ENCODE results near the gene FAM131B. TPM values are rescaled to one million over a fixed set of nuclear protein-coding genes. Genes with fewer than 3 reads are reported as not detected.

FAM131B gene
- total RNA-seq, 1 donor from 2014 or later = 17.0 TPM

DNA sequence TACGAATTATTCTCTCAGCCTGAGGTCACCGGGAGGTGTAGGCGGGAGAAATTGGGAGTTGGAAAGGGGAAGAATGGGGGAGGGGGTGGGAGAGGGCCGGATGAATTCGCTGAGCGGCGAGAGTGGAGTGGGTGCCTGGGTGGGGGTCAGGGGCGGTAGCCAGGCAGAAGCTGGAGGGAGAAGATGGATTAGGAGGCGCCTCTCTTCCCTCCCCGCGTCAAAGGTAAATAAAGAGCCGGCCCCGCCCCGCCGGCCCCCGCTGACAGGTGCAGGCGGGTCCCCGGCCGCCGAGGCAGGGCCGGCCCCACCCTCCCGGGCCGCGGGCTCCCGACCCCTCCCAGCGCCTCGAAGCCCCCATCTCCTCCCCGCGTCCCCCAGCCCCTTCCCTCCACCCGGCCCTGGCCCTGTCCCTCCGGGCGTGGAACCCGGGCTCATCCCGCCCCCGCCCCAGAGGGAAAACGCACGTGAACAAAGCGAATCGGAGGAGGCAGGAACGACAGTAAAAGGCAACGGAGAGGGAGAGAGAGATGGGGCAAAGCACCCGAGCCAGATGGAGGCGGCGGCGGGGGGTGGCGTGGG is 872 bp downstream of the FAM131B start:
- TF ChIP-seq, protein P1, sequence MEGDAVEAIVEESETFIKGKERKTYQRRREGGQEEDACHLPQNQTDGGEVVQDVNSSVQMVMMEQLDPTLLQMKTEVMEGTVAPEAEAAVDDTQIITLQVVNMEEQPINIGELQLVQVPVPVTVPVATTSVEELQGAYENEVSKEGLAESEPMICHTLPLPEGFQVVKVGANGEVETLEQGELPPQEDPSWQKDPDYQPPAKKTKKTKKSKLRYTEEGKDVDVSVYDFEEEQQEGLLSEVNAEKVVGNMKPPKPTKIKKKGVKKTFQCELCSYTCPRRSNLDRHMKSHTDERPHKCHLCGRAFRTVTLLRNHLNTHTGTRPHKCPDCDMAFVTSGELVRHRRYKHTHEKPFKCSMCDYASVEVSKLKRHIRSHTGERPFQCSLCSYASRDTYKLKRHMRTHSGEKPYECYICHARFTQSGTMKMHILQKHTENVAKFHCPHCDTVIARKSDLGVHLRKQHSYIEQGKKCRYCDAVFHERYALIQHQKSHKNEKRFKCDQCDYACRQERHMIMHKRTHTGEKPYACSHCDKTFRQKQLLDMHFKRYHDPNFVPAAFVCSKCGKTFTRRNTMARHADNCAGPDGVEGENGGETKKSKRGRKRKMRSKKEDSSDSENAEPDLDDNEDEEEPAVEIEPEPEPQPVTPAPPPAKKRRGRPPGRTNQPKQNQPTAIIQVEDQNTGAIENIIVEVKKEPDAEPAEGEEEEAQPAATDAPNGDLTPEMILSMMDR (IDR thresholded peaks at IDR 0.05) = no peak
- peaks cover 33% of the 10 kb centered on the region for H3K27me3 Mint-ChIP-seq (ENCODE audit: unreplicated experiment)
- DNase-seq (ENCODE audit: extremely low spot score, unreplicated experiment) = peak; percentile 75

DNA sequence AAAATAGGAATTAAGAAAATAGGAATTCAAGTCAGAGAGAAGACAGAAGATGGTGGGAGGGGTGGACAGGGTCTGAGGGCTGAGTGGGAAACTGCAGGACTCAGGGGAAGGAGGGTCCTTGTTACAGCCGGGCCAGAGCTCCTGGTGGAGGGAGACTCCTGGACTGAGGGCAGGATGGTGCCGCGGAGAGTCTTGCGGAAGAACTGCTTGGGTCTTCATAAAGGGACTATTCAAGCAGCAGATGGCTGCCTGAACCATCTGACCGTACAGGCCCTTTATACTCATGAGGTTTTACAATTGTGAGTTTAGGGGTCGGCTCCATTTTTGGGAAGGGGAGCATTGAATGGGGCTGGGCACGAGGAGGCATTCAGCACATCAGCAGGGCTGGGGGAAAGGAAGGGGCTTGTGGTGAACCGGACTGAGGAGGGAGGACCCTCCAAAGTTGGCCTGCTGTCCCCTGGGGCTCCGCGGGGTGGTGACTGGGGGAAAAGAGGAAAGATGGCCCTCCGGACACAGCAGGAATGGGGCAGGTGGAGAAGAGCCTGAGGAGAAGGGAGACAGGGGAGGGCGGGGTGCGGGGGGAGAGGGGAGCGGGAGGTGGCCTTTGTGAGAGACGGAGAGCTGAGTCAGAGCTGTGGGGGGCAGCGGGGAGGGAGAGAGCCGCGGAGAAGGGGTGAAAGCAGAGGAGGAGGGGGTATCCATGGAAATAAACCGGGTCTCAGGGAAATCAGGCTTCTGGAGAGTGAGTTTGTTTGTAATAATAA is 1.5 kb downstream of the FAM131B start:
- no peak overlapping the region for H3K27ac Mint-ChIP-seq (ENCODE audit: unreplicated experiment)
- TF ChIP-seq, protein P1 (IDR thresholded peaks at IDR 0.05) = no peak
- peak overlapping the region; percentile 70 for H3K4me3 Mint-ChIP-seq (ENCODE audit: unreplicated experiment)
- no peak for DNase-seq (ENCODE audit: extremely low spot score, unreplicated experiment)
- peaks cover 12% of the 10 kb centered on the region for H3K36me3 Mint-ChIP-seq (ENCODE audit: unreplicated experiment)
- peaks cover 33% of the 10 kb centered on the region for H3K27me3 Mint-ChIP-seq (ENCODE audit: unreplicated experiment)
- no peaks in the 10 kb centered on the region for H3K9me3 Mint-ChIP-seq (ENCODE audit: unreplicated experiment)
- H3K4me1 Mint-ChIP-seq (ENCODE audit: unreplicated experiment) = peaks cover 14% of the 10 kb centered on the region

More for the DNA sequence above, 872 bp downstream of the FAM131B start:
- peak overlapping the region; percentile 92 for H3K4me3 Mint-ChIP-seq (ENCODE audit: unreplicated experiment)
- peaks cover 12% of the 10 kb centered on the region for H3K36me3 Mint-ChIP-seq (ENCODE audit: unreplicated experiment)
- H3K27ac Mint-ChIP-seq (ENCODE audit: unreplicated experiment) = no peak overlapping the region
- H3K9me3 Mint-ChIP-seq (ENCODE audit: unreplicated experiment) = no peaks in the 10 kb centered on the region
- H3K4me1 Mint-ChIP-seq (ENCODE audit: unreplicated experiment) = peaks cover 14% of the 10 kb centered on the region

DNA sequence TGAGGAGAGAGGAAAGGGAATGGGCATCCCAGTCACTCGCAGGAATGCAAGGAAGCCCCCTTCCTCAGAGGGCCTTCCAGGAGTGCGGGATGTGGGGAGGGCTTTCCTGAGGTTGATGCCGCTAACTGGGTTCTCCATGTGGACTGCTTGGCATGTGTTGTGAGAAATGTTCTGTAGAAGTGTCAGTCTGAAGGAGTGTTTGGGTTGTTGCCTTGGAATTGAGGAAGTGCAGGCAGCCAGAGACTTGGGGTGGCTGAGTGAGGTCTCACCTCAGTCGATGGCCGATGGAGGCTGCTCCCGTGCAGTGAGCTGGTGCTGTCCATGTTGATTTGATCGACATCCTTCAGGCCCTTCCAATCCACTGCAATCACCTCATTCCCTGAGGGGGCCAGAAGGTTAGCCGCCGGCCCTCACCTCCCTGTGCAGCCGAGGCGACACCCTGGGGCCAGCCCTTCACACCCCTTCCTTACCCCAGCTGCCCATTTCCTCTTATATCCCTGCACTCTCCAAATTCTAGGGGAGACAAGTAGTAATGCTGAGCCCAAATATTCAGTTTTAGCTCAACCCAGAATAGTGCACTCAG is 2.7 kb downstream of the FAM131B start:
- H3K27ac Mint-ChIP-seq (ENCODE audit: unreplicated experiment) = no peak overlapping the region
- TF ChIP-seq, protein P1 (IDR thresholded peaks at IDR 0.05) = no peak
- DNase-seq (ENCODE audit: extremely low spot score, unreplicated experiment) = no peak
- no peaks in the 10 kb centered on the region for H3K9me3 Mint-ChIP-seq (ENCODE audit: unreplicated experiment)
- H3K36me3 Mint-ChIP-seq (ENCODE audit: unreplicated experiment) = peaks cover 15% of the 10 kb centered on the region
- peaks cover 28% of the 10 kb centered on the region for H3K27me3 Mint-ChIP-seq (ENCODE audit: unreplicated experiment)
- H3K4me3 Mint-ChIP-seq (ENCODE audit: unreplicated experiment) = no peak overlapping the region
- H3K4me1 Mint-ChIP-seq (ENCODE audit: unreplicated experiment) = peaks cover 16% of the 10 kb centered on the region

DNA sequence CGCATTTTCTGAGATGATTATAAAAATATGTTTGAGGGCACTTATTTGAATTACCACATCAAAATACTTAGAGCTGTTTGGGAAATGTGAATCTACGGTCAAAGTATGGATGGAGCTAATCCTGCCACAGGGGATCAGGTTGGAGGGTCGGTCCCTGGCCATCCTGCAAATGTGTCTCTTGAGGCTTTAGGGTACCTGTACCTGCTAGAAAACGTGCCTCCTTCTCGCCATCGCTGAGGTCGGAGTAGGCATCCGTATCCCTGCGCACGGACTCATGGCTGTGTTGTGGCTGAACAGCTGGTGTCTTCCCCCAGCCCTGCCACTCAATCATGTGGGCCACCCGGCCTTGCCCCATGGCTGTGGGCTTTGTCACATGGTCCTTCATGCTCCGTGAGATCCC is 3.9 kb downstream of the FAM131B start:
- H3K27me3 Mint-ChIP-seq (ENCODE audit: unreplicated experiment) = peaks cover 16% of the 10 kb centered on the region
- TF ChIP-seq, protein P1 (IDR thresholded peaks at IDR 0.05) = no peak
- H3K27ac Mint-ChIP-seq (ENCODE audit: unreplicated experiment) = no peak overlapping the region
- H3K4me3 Mint-ChIP-seq (ENCODE audit: unreplicated experiment) = no peak overlapping the region
- H3K36me3 Mint-ChIP-seq (ENCODE audit: unreplicated experiment) = peaks cover 18% of the 10 kb centered on the region
- no peaks in the 10 kb centered on the region for H3K9me3 Mint-ChIP-seq (ENCODE audit: unreplicated experiment)
- DNase-seq (ENCODE audit: extremely low spot score, unreplicated experiment) = no peak
- H3K4me1 Mint-ChIP-seq (ENCODE audit: unreplicated experiment) = peaks cover 16% of the 10 kb centered on the region

DNA sequence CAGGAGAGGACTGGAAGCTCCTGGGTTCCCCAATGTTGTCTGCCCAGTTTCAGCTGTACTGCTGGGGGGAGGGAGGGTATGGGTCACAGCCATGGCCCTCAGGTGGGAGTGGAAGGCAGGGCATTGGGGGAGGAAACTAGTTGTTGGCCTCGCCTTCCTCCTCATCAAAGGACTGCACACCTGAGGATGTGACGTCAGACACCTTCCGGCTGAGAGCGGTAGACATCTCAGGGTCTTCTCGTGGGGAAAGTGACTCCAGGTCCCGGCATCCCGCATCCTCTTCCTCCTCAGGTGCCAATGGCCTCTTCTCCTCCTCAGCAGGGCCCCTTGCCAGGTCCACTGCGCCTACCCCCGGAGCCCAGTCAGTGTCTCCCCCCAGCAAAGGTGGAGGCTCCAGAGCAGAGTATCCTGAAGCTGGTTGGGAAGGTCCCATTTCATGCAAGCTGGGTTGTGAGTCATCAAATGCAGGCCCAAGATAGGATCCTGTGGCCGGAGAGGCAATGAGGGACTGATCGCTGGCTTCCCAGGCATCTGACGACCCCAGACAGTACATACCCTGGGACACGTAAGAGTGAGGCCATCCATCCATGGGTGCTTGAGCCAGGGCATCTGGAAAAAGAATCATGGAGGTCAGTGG is 6.0 kb downstream of the FAM131B start:
- TF ChIP-seq, protein P1 (IDR thresholded peaks at IDR 0.05) = no peak
- peaks cover 17% of the 10 kb centered on the region for H3K27me3 Mint-ChIP-seq (ENCODE audit: unreplicated experiment)
- H3K27ac Mint-ChIP-seq (ENCODE audit: unreplicated experiment) = no peak overlapping the region
- no peak for DNase-seq (ENCODE audit: extremely low spot score, unreplicated experiment)
- peaks cover 18% of the 10 kb centered on the region for H3K36me3 Mint-ChIP-seq (ENCODE audit: unreplicated experiment)
- no peaks in the 10 kb centered on the region for H3K9me3 Mint-ChIP-seq (ENCODE audit: unreplicated experiment)
- peaks cover 12% of the 10 kb centered on the region for H3K4me1 Mint-ChIP-seq (ENCODE audit: unreplicated experiment)
- no peak overlapping the region for H3K4me3 Mint-ChIP-seq (ENCODE audit: unreplicated experiment)

Measured in osteocyte (in vitro differentiated cells).